ENCODE data around the gene HSD3B7. TPM values are rescaled to one million over a fixed set of nuclear protein-coding genes. Genes with fewer than 3 reads are reported as not detected.
"Not testable (repeated sequence)": the region's sequence is repeated elsewhere in the genome, so short reads cannot be mapped to it uniquely, and the experiment has no call there.

HSD3B7 gene
- 12.5 TPM for total RNA-seq

- no peaks in the 10 kb centered on the region for H3K9me3 ChIP-seq (ENCODE audit: control insufficient read depth in 3 of 3, low read length in 3 of 3)
- no peaks in the 10 kb centered on the region for H3K27me3 ChIP-seq (ENCODE audit: control insufficient read depth in 3 of 3, insufficient read depth in 3 of 3, low read length in 3 of 3)
- H3K4me1 ChIP-seq (ENCODE audit: control insufficient read depth in 3 of 3, insufficient read depth in 3 of 3, low read length in 3 of 3), result peaks cover 18 to 21% (median 19%) of the 10 kb centered on the region in 3 donors
- H3K9ac ChIP-seq (ENCODE audit: low read depth in 1 of 3, low read length in 3 of 3), result peak within 1 kb of the TSS; percentile 71 to 80 (median 76)
- H3K27ac ChIP-seq (ENCODE audit: low read depth, low read length), result peak within 1 kb of the TSS; percentile 75
- peaks cover 40 to 45% (median 40%) of the 10 kb centered on the region in 3 donors for H3K36me3 ChIP-seq (ENCODE audit: control insufficient read depth in 3 of 3, insufficient read depth in 3 of 3, low read length in 3 of 3)
- peak within 1 kb of the TSS; percentile 76 to 78 (median 77) for H3K4me3 ChIP-seq (ENCODE audit: low read length in 3 of 3)
Observed at GRCh38 chr16:30984669-30985400, at the start of gene HSD3B7. Gene HSD3B7, plus strand, starts transcription at chr16:30985207. Its CDS starts 452 bp downstream, at chr16:30985659.

DNA sequence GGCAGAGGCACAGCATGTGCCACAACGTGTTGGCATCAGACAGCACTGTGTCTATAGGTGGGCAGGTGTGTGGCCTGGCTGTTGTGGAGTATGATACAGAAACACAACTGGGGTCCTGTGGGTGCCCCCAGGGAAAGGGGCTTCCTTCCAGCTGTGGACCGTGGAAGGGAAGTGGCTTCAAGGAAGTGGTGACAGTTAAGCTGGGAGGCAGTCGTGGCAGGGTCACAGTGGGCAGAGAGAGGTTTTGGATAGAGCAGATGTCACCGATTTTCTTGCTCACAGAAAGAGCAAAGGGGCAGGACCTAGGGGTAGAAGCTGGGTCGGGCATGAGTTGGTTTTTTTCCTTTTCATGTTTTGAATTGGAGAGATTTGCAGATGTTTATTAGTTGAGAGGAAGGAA is 47.3 kb upstream of the HSD3B7 start:
- peaks cover 1 to 15% (median 7%) of the 10 kb centered on the region in 3 donors for H3K36me3 ChIP-seq (ENCODE audit: control insufficient read depth in 3 of 3, insufficient read depth in 3 of 3, low read length in 3 of 3)
- peaks cover 6 to 13% (median 12%) of the 10 kb centered on the region in 3 donors for H3K4me1 ChIP-seq (ENCODE audit: control insufficient read depth in 3 of 3, insufficient read depth in 3 of 3, low read length in 3 of 3)
- peak overlapping the region in 2 of 3 donors; percentile 12 to 33 for H3K9ac ChIP-seq (ENCODE audit: low read depth in 1 of 3, low read length in 3 of 3)
- H3K4me3 ChIP-seq (ENCODE audit: low read length in 3 of 3), result no peak overlapping the region
- H3K9me3 ChIP-seq (ENCODE audit: control insufficient read depth in 3 of 3, low read length in 3 of 3), result no peaks in the 10 kb centered on the region
- H3K27ac ChIP-seq (ENCODE audit: low read depth, low read length), result no peak overlapping the region
- no peaks in the 10 kb centered on the region for H3K27me3 ChIP-seq (ENCODE audit: control insufficient read depth in 3 of 3, insufficient read depth in 3 of 3, low read length in 3 of 3)

DNA sequence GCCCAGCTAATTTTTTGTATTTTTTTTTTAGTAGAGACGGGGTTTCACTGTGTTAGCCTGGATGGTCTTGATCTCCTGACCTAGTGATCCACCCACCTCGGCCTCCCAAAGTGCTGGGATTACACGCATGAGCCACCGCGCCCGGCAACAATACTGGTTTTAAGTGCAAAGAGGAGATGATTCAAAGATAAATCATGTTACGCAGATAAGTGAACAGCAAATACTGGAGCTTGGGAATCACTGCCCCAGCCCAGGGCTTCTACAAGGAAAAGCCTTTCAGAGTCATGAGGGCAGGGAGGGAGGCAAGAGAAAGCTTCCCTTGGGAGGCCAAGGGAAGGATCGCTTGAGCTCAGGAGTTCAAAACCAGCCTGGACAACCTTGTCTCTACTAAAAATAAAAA is 45.4 kb upstream of the HSD3B7 start:
- H3K27ac ChIP-seq (ENCODE audit: low read depth, low read length); H3K27me3 ChIP-seq (ENCODE audit: control insufficient read depth in 3 of 3, insufficient read depth in 3 of 3, low read length in 3 of 3); H3K9me3 ChIP-seq (ENCODE audit: control insufficient read depth in 3 of 3, low read length in 3 of 3); H3K9ac ChIP-seq (ENCODE audit: low read depth in 1 of 3, low read length in 3 of 3); H3K4me3 ChIP-seq (ENCODE audit: low read length in 3 of 3): not testable (repeated sequence)
- peaks cover 6 to 12% (median 12%) of the 10 kb centered on the region in 3 donors for H3K4me1 ChIP-seq (ENCODE audit: control insufficient read depth in 3 of 3, insufficient read depth in 3 of 3, low read length in 3 of 3)
- peaks cover 5 to 24% (median 9%) of the 10 kb centered on the region in 3 donors for H3K36me3 ChIP-seq (ENCODE audit: control insufficient read depth in 3 of 3, insufficient read depth in 3 of 3, low read length in 3 of 3)

- no peaks in the 10 kb centered on the region for H3K27me3 ChIP-seq (ENCODE audit: control insufficient read depth in 3 of 3, insufficient read depth in 3 of 3, low read length in 3 of 3)
- H3K4me1 ChIP-seq (ENCODE audit: control insufficient read depth in 3 of 3, insufficient read depth in 3 of 3, low read length in 3 of 3), result peaks cover 6 to 10% (median 9%) of the 10 kb centered on the region in 3 donors
- peaks cover 7 to 18% (median 8%) of the 10 kb centered on the region in 3 donors for H3K36me3 ChIP-seq (ENCODE audit: control insufficient read depth in 3 of 3, insufficient read depth in 3 of 3, low read length in 3 of 3)
- H3K27ac ChIP-seq (ENCODE audit: low read depth, low read length), result peak overlapping the region; percentile 13
- H3K9ac ChIP-seq (ENCODE audit: low read depth in 1 of 3, low read length in 3 of 3), result no peak overlapping the region
- no peaks in the 10 kb centered on the region for H3K9me3 ChIP-seq (ENCODE audit: control insufficient read depth in 3 of 3, low read length in 3 of 3)
- H3K4me3 ChIP-seq (ENCODE audit: low read length in 3 of 3), result no peak overlapping the region
Observed at GRCh38 chr16:30941600-30942425, 43.2 kb upstream of the HSD3B7 start.

DNA sequence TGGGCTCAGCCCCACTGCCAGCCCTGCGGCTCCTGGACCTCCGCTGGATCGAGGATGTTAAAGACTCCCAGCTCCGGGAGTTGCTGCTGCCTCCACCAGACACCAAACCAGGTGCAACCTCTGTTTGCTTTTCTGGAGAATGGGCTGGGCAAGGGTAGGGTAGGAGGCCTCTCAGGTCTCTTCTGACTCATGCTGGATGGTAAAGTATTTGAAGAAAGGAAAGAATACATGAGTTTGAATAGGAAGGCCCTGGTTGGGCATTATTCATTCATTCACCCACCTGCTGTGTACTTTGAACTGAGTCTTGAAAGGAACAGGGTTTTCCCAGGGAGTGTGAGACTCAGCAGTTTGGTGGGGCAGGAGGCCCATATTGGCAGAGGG is 42.6 kb upstream of the HSD3B7 start:
- Histone ChIP-seq H3K27ac (ENCODE audit: low read depth, low read length) (peak overlapping the region; percentile 13), H3K4me3 (ENCODE audit: low read length in 3 of 3) (no peak overlapping the region), H3K9me3 (ENCODE audit: control insufficient read depth in 3 of 3, low read length in 3 of 3) (no peaks in the 10 kb centered on the region), H3K27me3 (ENCODE audit: control insufficient read depth in 3 of 3, insufficient read depth in 3 of 3, low read length in 3 of 3) (no peaks in the 10 kb centered on the region), H3K9ac (ENCODE audit: low read depth in 1 of 3, low read length in 3 of 3) (no peak overlapping the region), H3K36me3 (ENCODE audit: control insufficient read depth in 3 of 3, insufficient read depth in 3 of 3, low read length in 3 of 3) (peaks cover 7 to 18% (median 10%) of the 10 kb centered on the region in 3 donors), H3K4me1 (ENCODE audit: control insufficient read depth in 3 of 3, insufficient read depth in 3 of 3, low read length in 3 of 3) (peaks cover 6 to 10% (median 9%) of the 10 kb centered on the region in 3 donors)

DNA sequence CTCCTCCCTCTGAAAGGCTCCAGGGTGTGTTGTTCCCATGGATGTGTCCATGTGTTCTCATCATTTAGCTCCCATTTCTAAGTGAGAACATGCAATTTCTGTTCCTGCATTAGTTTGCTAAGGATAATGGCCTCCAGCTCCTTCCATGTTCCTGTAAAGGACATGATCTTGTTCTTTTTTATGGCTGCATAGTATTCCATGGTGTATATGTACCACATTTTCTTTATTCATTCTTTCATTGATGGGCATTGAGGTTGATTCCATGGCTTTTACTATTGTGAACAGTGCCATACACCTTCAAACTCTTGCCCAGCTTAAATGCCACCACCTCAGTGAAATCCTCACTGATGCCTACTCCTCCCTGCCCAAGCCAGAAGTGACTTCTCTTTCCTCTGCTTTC is 40.7 kb upstream of the HSD3B7 start:
- H3K9ac ChIP-seq (ENCODE audit: low read depth in 1 of 3, low read length in 3 of 3), result no peak overlapping the region
- peaks cover 6 to 14% (median 12%) of the 10 kb centered on the region in 3 donors for H3K4me1 ChIP-seq (ENCODE audit: control insufficient read depth in 3 of 3, insufficient read depth in 3 of 3, low read length in 3 of 3)
- no peak overlapping the region for H3K27ac ChIP-seq (ENCODE audit: low read depth, low read length)
- H3K9me3 ChIP-seq (ENCODE audit: control insufficient read depth in 3 of 3, low read length in 3 of 3), result no peaks in the 10 kb centered on the region
- peaks cover 7 to 18% (median 10%) of the 10 kb centered on the region in 3 donors for H3K36me3 ChIP-seq (ENCODE audit: control insufficient read depth in 3 of 3, insufficient read depth in 3 of 3, low read length in 3 of 3)
- no peaks in the 10 kb centered on the region for H3K27me3 ChIP-seq (ENCODE audit: control insufficient read depth in 3 of 3, insufficient read depth in 3 of 3, low read length in 3 of 3)
- H3K4me3 ChIP-seq (ENCODE audit: low read length in 3 of 3), result no peak overlapping the region

DNA sequence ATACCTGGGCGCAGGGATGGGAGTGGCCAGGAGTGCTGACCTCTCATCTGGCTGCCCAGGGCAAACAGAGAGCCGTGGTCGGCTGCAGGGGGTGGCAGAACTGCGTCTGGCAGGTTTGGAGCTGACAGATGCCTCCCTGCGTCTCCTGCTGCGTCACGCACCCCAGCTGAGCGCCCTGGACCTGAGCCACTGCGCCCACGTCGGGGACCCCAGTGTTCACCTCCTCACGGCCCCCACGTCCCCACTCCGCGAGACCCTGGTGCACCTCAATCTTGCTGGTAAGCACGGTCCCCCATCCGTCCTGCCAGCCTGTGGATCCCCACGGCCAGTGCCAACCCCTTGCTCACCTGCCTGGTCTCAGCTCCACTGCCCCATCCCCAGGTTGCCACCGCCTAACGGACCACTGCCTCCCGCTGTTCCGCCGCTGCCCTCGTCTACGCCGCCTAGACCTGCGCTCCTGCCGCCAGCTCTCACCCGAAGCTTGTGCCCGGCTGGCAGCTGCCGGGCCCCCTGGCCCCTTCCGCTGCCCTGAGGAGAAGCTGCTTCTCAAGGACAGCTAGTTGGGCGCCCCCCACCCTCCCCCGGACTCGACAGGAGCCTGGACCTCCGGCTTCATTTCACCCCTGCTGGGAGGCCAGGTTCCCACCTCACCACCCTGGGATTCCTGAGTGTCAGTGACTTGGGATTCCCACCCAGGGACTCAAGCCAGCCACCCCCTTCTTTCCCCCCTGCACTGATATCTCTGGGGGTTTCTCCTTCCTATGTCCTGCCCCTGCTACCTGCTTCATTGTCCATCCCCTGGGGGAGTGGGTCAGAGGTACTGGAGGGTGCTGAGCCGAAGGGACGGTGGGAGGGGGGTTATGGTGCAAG is 38.1 kb upstream of the HSD3B7 start:
- Histone ChIP-seq H3K4me3 (ENCODE audit: low read length in 3 of 3) (no peak overlapping the region), H3K36me3 (ENCODE audit: control insufficient read depth in 3 of 3, insufficient read depth in 3 of 3, low read length in 3 of 3) (peaks cover 7 to 15% (median 10%) of the 10 kb centered on the region in 3 donors), H3K9ac (ENCODE audit: low read depth in 1 of 3, low read length in 3 of 3) (no peak overlapping the region), H3K4me1 (ENCODE audit: control insufficient read depth in 3 of 3, insufficient read depth in 3 of 3, low read length in 3 of 3) (peaks cover 26 to 28% (median 27%) of the 10 kb centered on the region in 3 donors), H3K27ac (ENCODE audit: low read depth, low read length) (no peak overlapping the region), H3K27me3 (ENCODE audit: control insufficient read depth in 3 of 3, insufficient read depth in 3 of 3, low read length in 3 of 3) (no peaks in the 10 kb centered on the region), H3K9me3 (ENCODE audit: control insufficient read depth in 3 of 3, low read length in 3 of 3) (no peaks in the 10 kb centered on the region)

DNA sequence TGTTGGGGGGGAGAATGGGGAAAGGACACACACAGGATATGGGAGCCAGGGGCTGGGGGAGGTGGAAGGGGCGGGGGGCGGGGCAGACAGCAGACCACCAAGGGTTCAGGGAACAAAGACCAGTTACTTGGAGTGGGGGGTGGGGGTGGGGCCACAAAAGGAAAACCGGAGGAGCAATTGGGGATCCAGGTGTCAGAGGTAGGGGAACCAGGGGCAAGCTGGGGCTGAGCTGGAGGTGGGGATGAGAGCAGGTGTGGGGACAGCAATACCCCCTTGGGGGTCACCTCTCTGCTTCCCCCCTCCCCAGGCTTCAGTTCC is 37.5 kb upstream of the HSD3B7 start:
- Histone ChIP-seq H3K4me3 (ENCODE audit: low read length in 3 of 3) (no peak overlapping the region), H3K27ac (ENCODE audit: low read depth, low read length) (peak overlapping the region; percentile 86), H3K4me1 (ENCODE audit: control insufficient read depth in 3 of 3, insufficient read depth in 3 of 3, low read length in 3 of 3) (peaks cover 21 to 24% (median 22%) of the 10 kb centered on the region in 3 donors), H3K9ac (ENCODE audit: low read depth in 1 of 3, low read length in 3 of 3) (no peak overlapping the region), H3K36me3 (ENCODE audit: control insufficient read depth in 3 of 3, insufficient read depth in 3 of 3, low read length in 3 of 3) (peaks cover 3 to 15% (median 10%) of the 10 kb centered on the region in 3 donors), H3K27me3 (ENCODE audit: control insufficient read depth in 3 of 3, insufficient read depth in 3 of 3, low read length in 3 of 3) (no peaks in the 10 kb centered on the region), H3K9me3 (ENCODE audit: control insufficient read depth in 3 of 3, low read length in 3 of 3) (no peaks in the 10 kb centered on the region)

DNA sequence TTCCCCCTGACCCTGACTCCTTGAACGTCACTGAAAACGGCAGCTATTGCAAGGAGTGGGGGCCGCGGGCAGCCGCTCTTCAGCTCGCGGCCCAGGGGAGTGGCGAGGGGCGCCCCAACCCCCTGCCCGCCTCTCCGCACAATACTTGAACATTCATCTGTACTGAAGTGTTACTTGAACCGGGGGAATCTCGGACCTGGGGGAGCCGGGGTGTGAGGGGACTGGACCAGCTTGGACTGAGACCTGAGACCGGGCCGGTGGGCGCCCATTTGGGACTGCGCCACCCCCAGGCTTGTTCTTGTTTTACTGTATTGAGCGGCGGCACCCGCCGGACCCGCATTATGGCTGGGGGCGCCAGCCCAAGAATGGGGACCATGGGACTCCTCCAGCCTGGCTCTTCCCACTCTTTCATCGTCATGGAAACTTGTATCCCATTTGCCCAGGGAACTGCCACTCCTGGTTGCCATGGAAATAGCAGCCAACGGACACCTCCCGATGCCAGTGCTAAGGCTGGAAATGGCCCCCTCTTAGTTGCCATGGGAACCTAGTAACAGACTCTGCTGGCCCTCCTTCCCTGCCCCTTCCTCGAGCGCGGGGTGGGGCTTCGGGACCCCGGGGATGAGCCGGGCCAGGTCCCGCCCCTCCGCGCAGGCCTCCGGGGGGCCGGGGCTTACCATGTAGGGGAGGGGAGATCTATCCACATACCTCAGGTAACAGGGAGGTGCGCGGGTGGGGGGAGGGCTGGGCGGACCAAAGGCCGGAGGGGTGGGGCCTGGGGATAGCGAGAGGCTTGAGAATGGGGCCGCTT is 36.9 kb upstream of the HSD3B7 start:
- H3K27ac ChIP-seq (ENCODE audit: low read depth, low read length), result peak overlapping the region; percentile 86
- no peaks in the 10 kb centered on the region for H3K27me3 ChIP-seq (ENCODE audit: control insufficient read depth in 3 of 3, insufficient read depth in 3 of 3, low read length in 3 of 3)
- H3K36me3 ChIP-seq (ENCODE audit: control insufficient read depth in 3 of 3, insufficient read depth in 3 of 3, low read length in 3 of 3), result peaks cover 0 to 10% (median 6%) of the 10 kb centered on the region in 3 donors
- peak overlapping the region in 2 of 3 donors; percentile 75 to 89 for H3K9ac ChIP-seq (ENCODE audit: low read depth in 1 of 3, low read length in 3 of 3)
- H3K4me3 ChIP-seq (ENCODE audit: low read length in 3 of 3), result peak overlapping the region; percentile 83 to 88 (median 85)
- H3K9me3 ChIP-seq (ENCODE audit: control insufficient read depth in 3 of 3, low read length in 3 of 3), result no peaks in the 10 kb centered on the region
- peaks cover 21 to 26% (median 22%) of the 10 kb centered on the region in 3 donors for H3K4me1 ChIP-seq (ENCODE audit: control insufficient read depth in 3 of 3, insufficient read depth in 3 of 3, low read length in 3 of 3)
